Bronchial epithelial cell (primary cell): ENCODE results near the gene UMOD. TPM values are rescaled to one million over a fixed set of nuclear protein-coding genes. Genes with fewer than 3 reads are reported as not detected.

Source experiments
- DNase-seq: peaks from one replicate; pipeline ENCODE4 v3.0.0-alpha.2; 2010; ENCODE audit warnings: low read depth
- FAIRE-seq: peaks from 2 replicates; lab custom pipeline; 2011; peaks lifted over from hg19 to GRCh38; lab: Jason Lieb, UNC
- H3K27me3 ChIP-seq: 2 replicates; pipeline ENCODE4 v1.5.1; 2011; ENCODE audit warnings: low read length; ENCODE audit not compliant: control insufficient read depth, insufficient read depth
- H3K36me3 ChIP-seq: 2 replicates; pipeline ENCODE4 v1.5.1; 2011; ENCODE audit warnings: low read length; ENCODE audit not compliant: control insufficient read depth, insufficient read depth
- H3K4me3 ChIP-seq: 2 replicates; pipeline ENCODE4 v1.5.1; 2011; ENCODE audit warnings: mild to moderate bottlenecking, low read depth, low read length, control low read depth
- CTCF ChIP-seq: IDR thresholded peaks from 2 replicates; pipeline ENCODE4 v1.5.1; 2011; ENCODE audit warnings: mild to moderate bottlenecking, moderate library complexity, low read length, control low read depth, inconsistent platforms; ENCODE audit not compliant: insufficient read depth, severe bottlenecking
- total RNA-seq: library from RNA; depleted of rRNA; stranded (reverse); fragments of >200 nt; gene quantifications from 2 replicates; pipeline ENCODE4 v1.2.1, GENCODE V29; 2014

UMOD gene
- total RNA-seq, 1 donor from 2014 or later = not detected

DNA sequence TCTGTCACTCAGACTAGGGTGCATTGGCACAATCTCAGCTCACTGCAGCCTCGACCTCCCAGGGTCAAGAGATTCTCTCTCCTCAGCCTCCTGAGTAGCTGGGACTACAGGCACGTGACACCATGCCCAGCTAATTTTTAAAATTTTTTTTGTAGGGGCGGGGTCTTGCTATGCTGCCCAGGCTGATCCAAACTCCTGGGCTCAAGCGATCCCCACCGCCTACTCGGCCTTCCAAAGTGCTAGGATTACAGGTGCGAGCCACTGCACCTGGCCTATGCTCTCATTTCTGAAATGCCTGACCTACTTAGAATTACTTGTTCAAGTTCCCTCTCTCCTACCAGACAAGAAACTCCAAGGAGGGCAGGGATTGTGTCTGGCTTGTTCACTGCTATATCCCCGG is 20.1 kb downstream of the UMOD start:
- TF ChIP-seq CTCF = no peak
- Histone ChIP-seq H3K4me3 (no peak overlapping the region), H3K36me3 (no peaks in the 10 kb centered on the region), H3K27me3 (no peaks in the 10 kb centered on the region)
- FAIRE-seq = no peak
- DNase-seq = no peak

GRCh38 chr16:20331635-20332034 is 20.9 kb downstream of the UMOD start:
- FAIRE-seq = no peak
- no peak for DNase-seq
- TF ChIP-seq CTCF = no peak
- Histone ChIP-seq H3K4me3 (no peak overlapping the region), H3K27me3 (no peaks in the 10 kb centered on the region), H3K36me3 (no peaks in the 10 kb centered on the region)

DNA sequence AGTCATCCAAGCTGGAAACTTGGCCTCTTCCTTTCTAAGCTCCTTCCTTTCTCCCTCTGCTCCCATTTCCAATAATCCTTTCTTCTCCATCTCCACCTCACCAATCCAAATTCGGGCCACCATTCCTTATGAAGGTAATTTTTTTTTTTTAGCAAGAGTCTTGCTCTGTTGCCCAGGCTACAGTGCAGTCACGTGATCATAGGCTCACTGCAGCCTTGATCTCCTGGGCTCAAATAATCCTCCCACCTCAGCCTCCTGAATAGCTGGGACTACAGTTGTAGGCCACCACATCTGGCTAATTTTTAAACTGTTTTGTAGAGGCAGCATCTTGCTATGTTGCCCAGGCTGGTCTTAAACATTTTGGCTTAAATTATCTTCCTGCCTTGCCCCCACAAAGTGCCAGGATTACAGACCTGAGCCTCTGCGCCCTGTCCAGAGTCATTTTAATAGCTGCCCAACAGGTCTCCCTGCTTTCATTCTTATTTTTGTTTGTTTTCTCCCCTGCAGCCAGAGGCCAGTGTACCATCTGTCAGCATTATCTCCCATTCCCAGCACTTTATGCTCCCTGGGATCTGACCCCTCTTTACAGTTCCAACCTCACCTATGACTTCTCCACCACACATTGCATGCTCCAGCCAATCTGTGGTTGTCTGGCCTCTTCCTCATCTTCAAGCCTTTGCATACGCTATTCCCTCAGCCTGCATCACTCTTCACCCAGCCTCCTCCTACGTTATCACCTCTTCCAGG is 22.9 kb downstream of the UMOD start:
- no peaks in the 10 kb centered on the region for H3K27me3 ChIP-seq
- H3K36me3 ChIP-seq = no peaks in the 10 kb centered on the region
- no peak for DNase-seq
- FAIRE-seq = no peak
- H3K4me3 ChIP-seq = no peak overlapping the region
- TF ChIP-seq CTCF = no peak

DNA sequence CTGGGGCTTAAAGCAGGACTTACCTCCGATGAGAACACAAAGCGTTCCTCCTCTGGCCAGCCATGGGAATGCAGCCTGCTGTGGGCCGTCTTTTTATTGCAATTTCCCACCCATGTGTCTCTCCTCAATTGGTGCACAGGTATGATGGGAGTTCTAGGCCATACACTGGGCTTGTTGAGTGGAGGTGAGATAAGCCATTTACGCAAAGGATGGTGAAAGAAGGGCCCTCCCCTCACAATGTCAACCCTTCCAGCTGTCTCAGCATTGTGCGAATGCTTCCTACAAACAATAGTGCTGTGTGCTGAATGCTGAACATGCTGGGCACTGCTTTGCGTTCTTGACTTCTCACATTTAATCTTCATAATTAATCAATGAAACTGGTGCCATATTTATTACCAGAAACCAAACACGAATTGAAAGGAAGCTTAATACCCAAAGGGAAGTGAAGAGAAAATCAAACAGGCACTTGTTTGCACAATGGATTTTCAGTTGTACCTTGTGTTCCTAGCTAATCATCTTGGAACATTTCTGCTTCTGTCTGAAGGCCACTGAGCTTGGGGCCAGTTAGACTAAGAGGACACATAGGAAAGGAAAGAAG is 25.0 kb downstream of the UMOD start, which contains the start of gene GP2:
Gene GP2 (minus strand): TSS at position 70 of the 598 bp plus-strand sequence. CDS start 1,082 bp downstream, outside the sequence.
- H3K27me3 ChIP-seq = no peaks in the 10 kb centered on the region
- H3K36me3 ChIP-seq = no peaks in the 10 kb centered on the region
- H3K4me3 ChIP-seq = no peak within 1 kb of the TSS
- FAIRE-seq = no peak
- no peak for DNase-seq
- no peak for TF ChIP-seq CTCF

DNA sequence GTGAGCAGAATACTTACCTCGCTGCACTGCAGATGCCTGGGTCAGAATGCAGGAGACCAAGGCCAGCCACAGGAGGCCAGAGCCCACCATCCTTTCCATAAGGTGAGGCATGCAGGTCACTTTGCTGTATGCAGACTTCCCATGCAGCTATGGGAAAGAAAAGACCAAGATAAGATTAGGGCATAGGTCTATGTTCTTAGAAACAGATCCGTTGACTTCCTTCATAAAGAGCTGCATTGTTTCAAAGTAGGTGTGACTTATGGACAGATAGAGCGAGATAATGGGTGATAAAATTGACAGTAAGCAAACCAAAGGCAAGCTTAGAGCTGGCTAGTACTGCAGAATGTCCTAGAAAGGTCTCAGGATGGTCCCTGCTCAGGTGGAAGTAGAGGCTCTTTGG is 26.2 kb downstream of the UMOD start:
- FAIRE-seq (no peak), DNase-seq (no peak)
- Histone ChIP-seq H3K27me3 (no peaks in the 10 kb centered on the region), H3K4me3 (no peak overlapping the region), H3K36me3 (no peaks in the 10 kb centered on the region)
- TF ChIP-seq CTCF = no peak
